ENCODE measurements around the gene HNRNPDL.
A peak's percentile ranks its signal among the peaks of the same experiment; 100 is the strongest.

HNRNPDL gene

GRCh38 chr4:82381661-82382296 is 48.5 kb downstream of the HNRNPDL start:
- DNase-seq, result peak in 1 of 2 donors; percentile 49

DNA sequence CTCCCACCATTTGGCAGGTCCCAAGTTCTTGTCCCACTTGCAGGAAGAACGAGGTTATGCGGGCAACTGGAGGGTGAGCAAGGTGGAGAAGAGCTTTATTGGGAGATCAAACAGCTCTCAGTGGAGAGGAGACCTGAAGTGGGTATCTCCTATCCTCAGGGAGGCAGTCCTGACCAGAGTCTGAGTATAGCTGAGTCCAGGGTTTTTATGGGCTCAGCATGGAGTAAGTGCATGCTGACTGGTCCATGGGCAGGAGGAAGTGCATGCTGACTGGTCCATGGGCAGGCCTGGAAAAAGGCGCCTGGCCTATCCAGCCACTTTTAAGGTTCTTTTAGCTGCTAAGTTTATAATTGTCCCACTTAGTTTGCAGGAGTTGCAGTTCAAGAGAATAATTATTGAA is 49.0 kb downstream of the HNRNPDL start:
- no peak for DNase-seq

GRCh38 chr4:82380831-82381230 is 49.4 kb downstream of the HNRNPDL start:
- DNase-seq, result no peak

DNA sequence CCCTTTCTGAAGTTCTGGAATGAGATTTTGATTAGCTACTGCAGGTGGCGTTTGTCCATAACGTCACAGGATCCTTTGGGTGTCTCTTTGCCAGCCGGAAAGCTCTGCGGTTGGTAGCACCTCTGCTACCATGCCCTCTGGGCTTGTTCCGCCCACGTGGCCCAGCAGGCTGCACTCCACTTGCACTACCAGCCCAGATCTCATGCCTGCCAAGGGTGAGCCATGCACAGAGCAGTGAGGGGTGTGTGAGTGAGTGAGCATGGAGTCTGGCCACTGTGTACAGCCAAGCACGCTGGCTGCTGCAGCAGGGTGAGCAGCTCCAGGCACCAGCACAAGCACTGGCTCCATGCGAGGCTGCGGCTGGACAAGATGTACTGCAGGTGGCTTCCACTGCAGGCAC is 49.9 kb downstream of the HNRNPDL start:
- DNase-seq, result no peak

DNA sequence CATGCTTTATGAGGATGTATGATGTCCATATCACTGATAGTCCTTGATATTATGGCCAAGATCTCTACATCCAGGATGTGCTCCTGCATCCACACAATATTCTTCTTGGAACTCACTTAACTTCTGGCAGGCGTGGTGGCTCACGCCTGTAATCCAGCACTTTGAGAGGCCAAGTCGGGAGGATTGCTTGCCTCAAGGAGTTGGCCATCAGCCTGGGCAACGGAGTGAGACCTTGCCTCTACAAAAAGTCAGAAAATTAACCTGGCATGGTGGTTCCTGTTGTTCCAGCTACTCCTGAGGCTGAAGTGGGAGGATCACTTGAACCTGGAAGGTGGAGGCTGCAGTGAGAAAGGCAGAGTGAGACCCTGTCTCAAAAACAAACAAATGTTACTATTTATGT is 54.2 kb downstream of the HNRNPDL start:
- DNase-seq, result no peak

- DNase-seq, result peak; percentile 92 to 97
Observed at GRCh38 chr4:82373816-82374625, 56.2 kb downstream of the HNRNPDL start, which contains the start of gene HNRNPD. Gene HNRNPD (minus strand): TSS chr4:82373991. CDS start chr4:82373678, 313 bp downstream.

- DNase-seq, result no peak
Observed at GRCh38 chr4:82373486-82373815, 56.8 kb downstream of the HNRNPDL start.

All from inflammatory macrophage treated with lipopolysaccharide for 1 hour (primary cell).